ENCODE measurements around the gene SEMA5B. TPM values are rescaled to one million over a fixed set of nuclear protein-coding genes. Genes with fewer than 3 reads are reported as not detected.

The SEMA5B gene
- total and polyA plus RNA-seq, 2 donors (not counting 1 experiment from before 2014, with no cell fraction given), result not detected

DNA sequence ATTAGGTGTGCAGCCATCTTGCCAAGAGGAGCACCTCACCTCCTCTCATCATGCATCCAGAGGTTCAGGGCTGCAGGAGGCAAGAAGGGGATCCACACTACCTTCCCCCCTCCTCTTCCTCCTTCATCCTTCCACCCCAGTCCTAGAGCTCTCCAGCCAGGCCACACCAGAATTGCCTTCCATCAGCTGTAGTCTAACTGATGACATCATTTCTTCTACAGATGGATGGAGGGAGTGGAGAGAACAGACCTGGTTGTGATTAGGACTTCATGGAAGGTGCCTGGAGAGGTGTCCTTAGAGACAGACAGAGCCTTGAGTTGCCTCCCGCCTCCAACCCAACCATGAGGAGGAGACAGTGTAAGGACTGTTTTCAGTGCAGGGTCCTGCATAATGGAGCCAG, 14.9 kb downstream of the SEMA5B start:
- H2AFZ ChIP-seq (ENCODE audit: insufficient read depth, low read depth, low read length, poor library complexity, severe bottlenecking), result no peak overlapping the region
- H3K9me3 ChIP-seq (ENCODE audit: control extremely low read depth in 1 of 3, control insufficient read depth in 2 of 3, insufficient read depth in 1 of 3, low read length in 2 of 3), result no peaks in the 10 kb centered on the region
- no peak overlapping the region for H3K9ac ChIP-seq (ENCODE audit: low read length)
- Mint-ChIP-seq H3K4me3 (no peak overlapping the region), H3K4me1 (no peaks in the 10 kb centered on the region), H3K9me3 (ENCODE audit: insufficient read depth) (no peaks in the 10 kb centered on the region), H3K27me3 (peaks cover 33% of the 10 kb centered on the region), H3K27ac (no peak overlapping the region)
- H3K27ac ChIP-seq (ENCODE audit: low read length in 2 of 2), result no peak overlapping the region
- no peaks in the 10 kb centered on the region for H3K79me2 ChIP-seq (ENCODE audit: control insufficient read depth, insufficient read depth, low read length)
- H3K36me3 ChIP-seq (replicated peaks in 1 of 2; ENCODE audit: control extremely low read depth in 1 of 2, control insufficient read depth in 1 of 2, extremely low read depth in 1 of 2, insufficient read depth in 2 of 2, low read length in 1 of 2), result no peaks in the 10 kb centered on the region
- peaks cover 0 to 14% (median 0%) of the 10 kb centered on the region in 4 experiments for H3K27me3 ChIP-seq (replicated peaks in 1 of 4; ENCODE audit: control extremely low read depth in 1 of 4, control insufficient read depth in 3 of 4, insufficient read depth in 4 of 4, low read length in 3 of 4)
- TF ChIP-seq, protein P1, sequence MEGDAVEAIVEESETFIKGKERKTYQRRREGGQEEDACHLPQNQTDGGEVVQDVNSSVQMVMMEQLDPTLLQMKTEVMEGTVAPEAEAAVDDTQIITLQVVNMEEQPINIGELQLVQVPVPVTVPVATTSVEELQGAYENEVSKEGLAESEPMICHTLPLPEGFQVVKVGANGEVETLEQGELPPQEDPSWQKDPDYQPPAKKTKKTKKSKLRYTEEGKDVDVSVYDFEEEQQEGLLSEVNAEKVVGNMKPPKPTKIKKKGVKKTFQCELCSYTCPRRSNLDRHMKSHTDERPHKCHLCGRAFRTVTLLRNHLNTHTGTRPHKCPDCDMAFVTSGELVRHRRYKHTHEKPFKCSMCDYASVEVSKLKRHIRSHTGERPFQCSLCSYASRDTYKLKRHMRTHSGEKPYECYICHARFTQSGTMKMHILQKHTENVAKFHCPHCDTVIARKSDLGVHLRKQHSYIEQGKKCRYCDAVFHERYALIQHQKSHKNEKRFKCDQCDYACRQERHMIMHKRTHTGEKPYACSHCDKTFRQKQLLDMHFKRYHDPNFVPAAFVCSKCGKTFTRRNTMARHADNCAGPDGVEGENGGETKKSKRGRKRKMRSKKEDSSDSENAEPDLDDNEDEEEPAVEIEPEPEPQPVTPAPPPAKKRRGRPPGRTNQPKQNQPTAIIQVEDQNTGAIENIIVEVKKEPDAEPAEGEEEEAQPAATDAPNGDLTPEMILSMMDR (IDR thresholded peaks at IDR 0.05), result no peak
- TF ChIP-seq EZH2 (IDR thresholded peaks at IDR 0.05; ENCODE audit: borderline replicate concordance, insufficient read depth, low read depth, low read length, poor library complexity, severe bottlenecking), result no peak
- ATAC-seq (ENCODE audit: low read depth), result no peak
- DNase-seq, result no peak
- H3K4me3 ChIP-seq (ENCODE audit: control extremely low read depth in 1 of 5, extremely low read depth in 1 of 5, insufficient read depth in 1 of 5, low read depth in 2 of 5, low read length in 4 of 5), result no peak overlapping the region
- H3K4me1 ChIP-seq (ENCODE audit: control insufficient read depth in 2 of 2, insufficient read depth in 2 of 2, low read length in 2 of 2), result no peaks in the 10 kb centered on the region
- CTCF ChIA-PET, result no interaction called here
- no peaks in the 10 kb centered on the region for H4K20me1 ChIP-seq (ENCODE audit: control insufficient read depth, insufficient read depth, low read length, poor library complexity, severe bottlenecking)
- 100% methylated on average over 1 of the region's 1 CpG for WGBS (ENCODE audit: insufficient coverage)
- intact Hi-C loops (cut with micrococcal nuclease), result no loop called here
- POLR2A ChIA-PET, result no interaction called here
- no peak overlapping the region for H3K4me2 ChIP-seq (replicated peaks; ENCODE audit: low read depth, low read length, poor library complexity, severe bottlenecking)

DNA sequence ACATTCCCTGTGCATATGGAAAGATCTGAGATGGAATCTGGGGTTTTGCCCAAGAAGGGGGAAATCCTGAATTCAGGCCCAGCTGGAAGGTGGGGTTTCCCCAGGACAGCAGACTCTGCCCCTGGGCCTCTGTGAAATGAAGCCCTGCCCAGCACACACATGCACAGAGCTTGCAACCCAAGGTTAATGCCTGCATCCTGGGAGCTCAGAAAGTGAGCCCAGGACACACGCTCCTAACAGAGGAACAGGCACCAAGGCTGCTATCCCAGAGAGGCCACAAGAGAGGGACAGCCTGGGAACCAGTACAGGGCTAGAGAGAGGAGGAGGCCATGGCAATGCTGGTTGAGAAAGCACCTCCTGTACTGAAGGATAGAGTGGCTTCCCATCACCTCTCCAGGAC, 16.1 kb downstream of the SEMA5B start:
- Histone ChIP-seq H3K4me2 (replicated peaks; ENCODE audit: low read depth, low read length, poor library complexity, severe bottlenecking) (no peak overlapping the region), H3K27ac (ENCODE audit: low read length in 2 of 2) (no peak overlapping the region), H3K4me1 (ENCODE audit: control insufficient read depth in 2 of 2, insufficient read depth in 2 of 2, low read length in 2 of 2) (no peaks in the 10 kb centered on the region), H3K4me3 (ENCODE audit: control extremely low read depth in 1 of 5, extremely low read depth in 1 of 5, insufficient read depth in 1 of 5, low read depth in 2 of 5, low read length in 4 of 5) (no peak overlapping the region), H3K79me2 (ENCODE audit: control insufficient read depth, insufficient read depth, low read length) (no peaks in the 10 kb centered on the region), H3K36me3 (replicated peaks in 1 of 2; ENCODE audit: control extremely low read depth in 1 of 2, control insufficient read depth in 1 of 2, extremely low read depth in 1 of 2, insufficient read depth in 2 of 2, low read length in 1 of 2) (no peaks in the 10 kb centered on the region), H4K20me1 (ENCODE audit: control insufficient read depth, insufficient read depth, low read length, poor library complexity, severe bottlenecking) (no peaks in the 10 kb centered on the region), H3K27me3 (replicated peaks in 1 of 4; ENCODE audit: control extremely low read depth in 1 of 4, control insufficient read depth in 3 of 4, insufficient read depth in 4 of 4, low read length in 3 of 4) (peaks cover 0 to 14% (median 0%) of the 10 kb centered on the region in 4 experiments), H3K9ac (ENCODE audit: low read length) (no peak overlapping the region), H3K9me3 (ENCODE audit: control extremely low read depth in 1 of 3, control insufficient read depth in 2 of 3, insufficient read depth in 1 of 3, low read length in 2 of 3) (no peaks in the 10 kb centered on the region), H2AFZ (ENCODE audit: insufficient read depth, low read depth, low read length, poor library complexity, severe bottlenecking) (no peak overlapping the region)
- CTCF ChIA-PET, result no interaction called here
- no peaks in the 10 kb centered on the region for H3K9me3 Mint-ChIP-seq (ENCODE audit: insufficient read depth)
- H3K4me1 Mint-ChIP-seq, result no peaks in the 10 kb centered on the region
- TF ChIP-seq EZH2 (IDR thresholded peaks at IDR 0.05; ENCODE audit: borderline replicate concordance, insufficient read depth, low read depth, low read length, poor library complexity, severe bottlenecking), result no peak
- TF ChIP-seq, protein P1 (IDR thresholded peaks at IDR 0.05), result no peak
- intact Hi-C loops (cut with micrococcal nuclease), result no loop called here
- ATAC-seq (ENCODE audit: low read depth) (no peak), DNase-seq (no peak)
- WGBS (ENCODE audit: insufficient coverage), result 100% methylated on average over 1 of the region's 1 CpG
- POLR2A ChIA-PET, result no interaction called here
- peaks cover 38% of the 10 kb centered on the region for H3K27me3 Mint-ChIP-seq
- H3K4me3 Mint-ChIP-seq, result no peak overlapping the region
- no peak overlapping the region for H3K27ac Mint-ChIP-seq
